HL-60 (cell line): Measurements from ENCODE around the gene ENG.
A peak's percentile ranks its signal among the peaks of the same experiment; 100 is the strongest.

Experiments used
- DNase-seq, 2 experiments: peaks; one replicate each; pipeline ENCODE4 v3.0.0-alpha.2; 2010 to 2020; ENCODE audit warnings: low read depth in 1 of 2, low spot score in 1 of 2
- H3K27ac ChIP-seq: fragments of 250-450 bp; sonication (Bioruptor Pico); replicated peaks from 2 replicates; pipeline ENCODE4 v1.5.1; 2020; ENCODE audit warnings: mild to moderate bottlenecking, moderate library complexity
- H3K27me3 ChIP-seq: fragments of 250-450 bp; sonication (Bioruptor Pico); 2 replicates; pipeline ENCODE4 v1.5.1; 2021; ENCODE audit warnings: mild to moderate bottlenecking, moderate library complexity; ENCODE audit not compliant: insufficient read depth, poor library complexity, severe bottlenecking
- H3K4me3 ChIP-seq: replicated peaks from 2 replicates; pipeline ENCODE4 v1.5.1; 2011; ENCODE audit warnings: mild to moderate bottlenecking, control low read depth, low read length; ENCODE audit not compliant: insufficient read depth
- GABPA ChIP-seq: IDR thresholded peaks from 2 replicates; pipeline ENCODE4 v1.6.1; 2012; ENCODE audit warnings: low read depth
- POLR2AphosphoS5 ChIP-seq: IDR thresholded peaks from 2 replicates; pipeline ENCODE4 v1.6.1; 2012; ENCODE audit warnings: low read depth
- REST ChIP-seq: IDR thresholded peaks from 2 replicates; pipeline ENCODE4 v1.6.1; 2012; ENCODE audit warnings: low read depth; ENCODE audit not compliant: insufficient replicate concordance
- SPI1 ChIP-seq: IDR thresholded peaks from 2 replicates; pipeline ENCODE4 v1.6.1; 2012; ENCODE audit warnings: low read depth, mild to moderate bottlenecking, borderline replicate concordance
- TF ChIP-seq, protein P1 (sequence below): IDR thresholded peaks from one replicate; pipeline ENCODE4 v1.5.1; 2011; ENCODE audit warnings: low read length, control low read depth, inconsistent platforms; ENCODE audit not compliant: insufficient read depth

Gene ENG

DNA sequence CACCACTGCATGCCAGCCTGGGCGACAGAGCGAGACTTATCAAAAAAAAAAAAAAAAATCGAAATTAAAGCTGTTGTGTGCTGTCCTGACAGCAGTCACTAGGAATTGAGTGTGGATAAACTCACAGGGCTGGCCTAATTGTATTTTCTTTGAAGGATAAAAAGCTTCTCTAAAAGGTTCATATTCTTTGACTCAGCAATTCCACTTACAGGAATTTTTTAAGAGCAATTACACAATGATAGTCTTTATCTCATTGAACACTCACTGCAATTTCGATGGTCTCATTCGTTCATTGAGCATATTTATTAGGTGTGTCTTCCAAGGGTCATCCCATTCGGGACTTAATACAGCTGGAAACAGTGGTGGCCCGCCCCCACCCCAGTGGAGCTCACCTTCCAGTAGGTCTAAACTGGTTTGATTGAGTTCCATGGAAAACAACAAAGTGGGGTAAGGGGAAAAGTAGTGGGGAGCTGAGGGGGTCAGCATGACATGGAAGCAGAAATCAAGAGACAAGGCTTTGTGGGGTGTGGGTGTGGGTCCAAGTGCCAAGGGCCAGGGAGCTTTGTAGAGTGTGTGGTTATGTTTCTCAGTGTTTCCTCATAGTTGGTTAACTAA is 61.9 kb downstream of the ENG start:
- H3K4me3 ChIP-seq: no peak overlapping the region
- DNase-seq: no peak
- H3K27me3 ChIP-seq: no peaks in the 10 kb centered on the region
- TF ChIP-seq GABPA (no peak), SPI1 (no peak), REST (no peak), POLR2AphosphoS5 (peak; percentile 16; the same call in 1 of the 2 replicates)
- TF ChIP-seq, protein P1, sequence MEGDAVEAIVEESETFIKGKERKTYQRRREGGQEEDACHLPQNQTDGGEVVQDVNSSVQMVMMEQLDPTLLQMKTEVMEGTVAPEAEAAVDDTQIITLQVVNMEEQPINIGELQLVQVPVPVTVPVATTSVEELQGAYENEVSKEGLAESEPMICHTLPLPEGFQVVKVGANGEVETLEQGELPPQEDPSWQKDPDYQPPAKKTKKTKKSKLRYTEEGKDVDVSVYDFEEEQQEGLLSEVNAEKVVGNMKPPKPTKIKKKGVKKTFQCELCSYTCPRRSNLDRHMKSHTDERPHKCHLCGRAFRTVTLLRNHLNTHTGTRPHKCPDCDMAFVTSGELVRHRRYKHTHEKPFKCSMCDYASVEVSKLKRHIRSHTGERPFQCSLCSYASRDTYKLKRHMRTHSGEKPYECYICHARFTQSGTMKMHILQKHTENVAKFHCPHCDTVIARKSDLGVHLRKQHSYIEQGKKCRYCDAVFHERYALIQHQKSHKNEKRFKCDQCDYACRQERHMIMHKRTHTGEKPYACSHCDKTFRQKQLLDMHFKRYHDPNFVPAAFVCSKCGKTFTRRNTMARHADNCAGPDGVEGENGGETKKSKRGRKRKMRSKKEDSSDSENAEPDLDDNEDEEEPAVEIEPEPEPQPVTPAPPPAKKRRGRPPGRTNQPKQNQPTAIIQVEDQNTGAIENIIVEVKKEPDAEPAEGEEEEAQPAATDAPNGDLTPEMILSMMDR: no peak
- H3K27ac ChIP-seq: no peak overlapping the region

GRCh38 chr9:127791085-127791484 is 63.4 kb downstream of the ENG start:
- TF ChIP-seq POLR2AphosphoS5 (no peak), REST (no peak), GABPA (no peak), SPI1 (no peak)
- TF ChIP-seq, protein P1: no peak
- no peak overlapping the region for H3K4me3 ChIP-seq
- DNase-seq: no peak
- no peaks in the 10 kb centered on the region for H3K27me3 ChIP-seq
- no peak overlapping the region for H3K27ac ChIP-seq

DNA sequence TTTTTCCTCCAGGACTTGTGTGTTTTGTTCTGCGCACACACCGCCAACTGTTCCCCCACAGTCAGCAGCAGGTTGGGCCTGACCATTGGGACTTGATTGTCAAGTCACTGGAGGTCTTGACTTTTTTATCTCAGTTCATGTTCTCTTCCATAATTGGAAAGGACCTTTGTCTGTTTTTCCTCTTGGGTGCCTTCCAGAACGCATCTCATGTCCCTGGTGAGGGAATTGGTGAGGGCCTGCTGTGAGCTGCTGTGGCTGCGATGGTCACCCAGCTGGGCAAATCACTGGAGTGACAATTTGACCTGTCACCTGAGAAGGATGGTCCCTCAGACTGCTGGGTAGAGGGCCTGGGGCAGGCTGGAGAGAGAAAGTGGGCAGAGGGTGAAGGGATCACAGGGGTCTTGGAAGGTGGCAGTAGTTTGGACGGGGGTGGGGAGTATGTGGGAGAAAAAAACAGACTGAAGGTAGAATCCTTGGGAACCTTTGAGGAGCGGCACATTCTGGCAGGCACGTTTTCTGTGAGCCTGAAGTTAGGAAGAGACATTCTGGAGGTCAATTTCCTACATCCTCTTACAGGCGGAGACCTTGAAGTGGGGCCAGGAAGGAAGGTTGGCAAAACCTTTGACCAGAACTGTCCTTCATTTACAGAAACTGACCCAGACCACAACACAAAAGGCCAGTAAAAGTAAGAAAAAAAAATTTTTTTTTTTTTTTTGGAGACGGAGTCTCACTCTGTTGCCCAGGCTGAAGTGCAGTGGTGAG is 64.2 kb downstream of the ENG start:
- Histone ChIP-seq H3K27me3 (no peaks in the 10 kb centered on the region), H3K4me3 (no peak overlapping the region), H3K27ac (no peak overlapping the region)
- DNase-seq: no peak
- TF ChIP-seq, protein P1: no peak
- TF ChIP-seq REST (no peak), POLR2AphosphoS5 (no peak), SPI1 (no peak), GABPA (no peak)
